Stimulated activated CD8-positive, alpha-beta memory T cell treated with anti-CD3 and anti-CD28 coated beads, Interleukin-2, amount 100 ng/mL, for 48 hours (primary cell): ENCODE measurements around the gene LRRC55.

Source experiments
- DNase-seq, 2 donors: peaks; one replicate each; pipeline ENCODE4 v3.0.0-alpha.2; 2020; ENCODE audit warnings: low read depth in 2 of 2

The LRRC55 gene

DNA sequence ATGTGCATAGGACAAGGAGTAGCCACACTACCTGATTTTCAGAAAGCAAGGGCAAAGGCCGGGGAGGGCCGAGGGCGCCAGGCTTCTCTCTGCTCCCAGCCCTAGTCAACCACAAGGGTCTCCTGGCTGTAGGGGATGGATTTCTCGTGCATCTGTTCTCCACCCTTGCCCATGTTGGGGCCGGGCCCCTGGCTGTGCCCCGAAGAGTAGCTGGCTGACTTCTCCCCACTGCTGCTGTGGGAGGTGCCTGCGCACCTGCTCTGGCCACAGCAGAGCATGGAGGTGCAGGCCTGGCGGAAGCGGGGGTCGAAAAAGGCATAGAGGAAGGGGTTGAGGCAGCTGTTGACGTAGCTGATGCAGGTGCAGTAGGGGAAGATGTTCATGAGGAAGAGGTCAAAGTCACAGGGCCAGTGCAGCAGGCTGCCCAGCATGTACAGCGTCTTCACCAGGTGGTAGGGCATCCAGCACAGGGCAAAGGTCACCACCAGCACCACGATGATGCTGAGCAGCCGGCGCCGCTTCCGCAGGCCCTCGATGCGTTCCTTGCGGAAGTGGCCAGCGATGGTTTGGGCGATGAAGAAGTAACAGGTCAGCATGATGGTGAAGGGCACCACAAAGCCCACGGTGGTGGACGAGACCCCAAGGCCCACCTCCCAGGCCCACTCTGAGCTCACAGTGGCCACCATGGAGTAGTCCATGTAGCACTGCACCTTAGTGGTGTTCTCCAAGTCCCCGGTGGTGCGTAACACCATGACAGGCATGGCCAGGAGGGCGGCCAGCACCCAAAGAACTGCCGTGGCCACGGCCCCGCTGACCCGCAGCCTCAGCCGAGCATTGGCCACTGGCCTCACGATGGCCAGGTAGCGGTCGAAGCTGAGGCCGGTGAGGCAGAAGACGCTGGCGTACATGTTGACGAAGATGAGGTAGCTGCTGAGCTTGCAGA lies 54.3 kb downstream of the LRRC55 start:
- DNase-seq: no peak

DNA sequence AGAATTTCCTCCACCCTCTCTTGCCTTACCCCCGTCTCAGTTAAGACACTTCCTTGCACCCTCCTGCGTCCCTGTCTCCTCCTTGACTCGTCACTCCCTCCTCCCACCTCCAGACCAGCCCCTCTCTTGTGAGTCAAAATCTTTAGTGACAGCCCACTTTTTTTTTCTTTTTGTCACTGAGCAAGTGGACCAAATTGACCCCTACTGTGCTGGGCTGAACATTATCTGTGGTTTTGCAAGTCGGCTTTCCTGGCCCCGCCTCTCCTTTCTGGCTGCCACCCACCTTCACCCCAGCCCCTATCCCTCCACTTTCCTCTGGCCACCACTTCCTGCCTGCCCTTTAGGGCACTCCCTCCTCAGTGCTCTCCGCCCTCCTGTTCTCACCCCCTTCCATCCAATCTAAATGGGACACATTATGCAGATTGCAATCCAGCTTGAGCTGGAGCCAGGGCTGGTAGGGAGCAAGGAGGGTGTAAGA lies 55.5 kb downstream of the LRRC55 start, which contains the start of gene APLNR:
TSS of gene APLNR (minus strand) at position 47 of the 478 bp plus-strand sequence. CDS start 246 bp downstream, outside the sequence.
- no peak for DNase-seq

DNA sequence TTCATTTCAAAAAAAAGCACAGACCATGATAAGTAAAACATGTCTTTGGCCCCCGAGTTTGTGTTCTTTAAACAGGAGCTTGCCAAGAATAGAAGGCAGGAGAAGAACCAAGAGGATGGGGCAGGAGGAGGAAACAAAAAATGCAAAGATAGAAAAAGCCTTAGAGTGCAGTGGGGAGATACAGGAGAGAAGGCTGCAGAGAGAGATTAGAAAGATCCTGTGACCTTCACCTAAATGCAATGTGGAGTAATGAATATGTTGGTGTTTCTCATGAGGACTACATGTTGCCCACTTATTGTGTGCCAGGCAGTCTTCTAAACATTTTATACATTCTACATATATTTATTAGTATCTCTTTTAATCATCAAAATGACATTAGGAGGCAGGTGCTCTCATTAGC lies 57.6 kb downstream of the LRRC55 start:
- DNase-seq: no peak

DNA sequence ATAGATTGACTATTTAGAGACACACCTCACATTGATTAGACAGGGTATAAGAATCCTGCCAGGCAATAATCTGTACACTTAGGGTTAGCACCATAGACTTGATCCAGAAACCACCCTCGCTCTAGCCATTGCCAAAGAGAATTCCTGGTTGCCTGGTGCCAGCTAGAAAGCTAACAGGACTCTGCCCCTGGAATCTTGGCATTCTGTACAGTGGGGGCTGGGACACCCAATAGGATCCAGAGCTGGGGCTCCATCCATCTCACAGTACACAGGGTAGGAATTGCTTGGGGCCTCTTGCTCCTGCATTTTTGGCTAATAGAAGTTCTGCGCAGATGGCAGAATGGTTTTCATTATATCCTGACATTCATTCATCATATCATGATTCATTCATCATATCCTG lies 58.3 kb downstream of the LRRC55 start:
- no peak for DNase-seq

DNA sequence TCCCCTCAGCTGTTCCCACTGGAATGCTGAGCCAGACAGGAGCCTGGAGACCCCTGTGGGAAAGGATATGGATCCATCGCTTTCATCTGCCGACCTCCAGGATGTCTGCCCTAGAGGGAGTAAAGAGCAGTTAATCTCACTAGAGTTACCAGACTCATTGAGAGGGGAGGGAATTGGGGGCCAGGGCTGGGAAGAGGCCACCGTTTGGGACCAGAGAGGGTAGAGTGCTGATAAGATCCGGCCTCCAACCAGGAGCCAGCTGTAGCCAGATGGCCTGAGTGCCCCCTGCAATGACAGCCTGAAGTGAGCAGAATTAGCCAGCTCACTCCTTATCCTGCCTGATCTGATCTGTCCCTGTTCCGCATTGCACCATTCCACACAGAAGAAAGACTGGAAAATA lies 59.0 kb downstream of the LRRC55 start:
- DNase-seq: no peak
